K562 (cell line): ENCODE data around the gene KIF17. TPM values are rescaled to one million over a fixed set of nuclear protein-coding genes. Genes with fewer than 3 reads are reported as not detected.
A peak's percentile ranks its signal among the peaks of the same experiment; 100 is the strongest.

Experiments used
- CEBPG ChIP-seq, 3 experiments: fragments of 200-800 bp in 1 of 3; sonication (Bioruptor generic) in 1 of 3; sonication (generic) in 1 of 3; formaldehyde crosslinking in 1 of 3; IDR thresholded peaks in 2 of 3; conservative IDR thresholded peaks in 1 of 3; 2 replicates each; pipeline versions ENCODE4 v1.6.1 to v1.8.0; 2016 to 2022; ENCODE audit warnings: missing compliant biosample characterization in 2 of 3, missing genetic modification characterization in 2 of 3, mild to moderate bottlenecking in 1 of 3, missing genetic modification reagents in 1 of 3
- CREB1 ChIP-seq, 2 experiments: sonication (generic) in 1 of 2; formaldehyde crosslinking in 1 of 2; IDR thresholded peaks; 2 replicates each; pipeline versions ENCODE4 v1.6.1 to v1.8.0; 2012 to 2022; ENCODE audit warnings: inconsistent platforms in 1 of 2, mild to moderate bottlenecking in 1 of 2, missing genetic modification reagents in 1 of 2, moderate library complexity in 1 of 2
- CTBP1 ChIP-seq: fragments of 450-650 bp; IDR thresholded peaks from 2 replicates; pipeline ENCODE4 v1.6.1; 2016; ENCODE audit warnings: borderline replicate concordance
- FOSL1 ChIP-seq: fragments of 200-800 bp; sonication (Bioruptor generic); conservative IDR thresholded peaks from 2 replicates; pipeline ENCODE4 v1.6.1; 2016; ENCODE audit warnings: missing genetic modification characterization, missing compliant biosample characterization
- FOXP4 ChIP-seq: sonication (generic); formaldehyde crosslinking; IDR thresholded peaks from 2 replicates; pipeline ENCODE4 v1.8.0; 2022; ENCODE audit warnings: mild to moderate bottlenecking, missing genetic modification reagents, borderline replicate concordance
- HLTF ChIP-seq: fragments of 450-650 bp; IDR thresholded peaks from 2 replicates; pipeline ENCODE4 v1.6.1; 2016
- NEUROD1 ChIP-seq: fragments of 150-350 bp; IDR thresholded peaks from 2 replicates; pipeline ENCODE4 v1.6.1; 2014; ENCODE audit warnings: borderline replicate concordance, low read length, low read depth; ENCODE audit not compliant: partially characterized antibody
- NFATC3 ChIP-seq: fragments of 450-650 bp; IDR thresholded peaks from 2 replicates; pipeline ENCODE4 v1.6.1; 2017; ENCODE audit warnings: mild to moderate bottlenecking
- NRF1 ChIP-seq, 2 experiments: fragments of 450-650 bp; IDR thresholded peaks in 1 of 2; conservative IDR thresholded peaks in 1 of 2; 2 replicates each; pipeline ENCODE4 v1.6.1; 2014; ENCODE audit warnings: mild to moderate bottlenecking in 2 of 2
- RBM34 ChIP-seq: fragments of 200-400 bp; formaldehyde crosslinking; IDR thresholded peaks from 2 replicates; pipeline ENCODE4 v1.6.1; 2018; ENCODE audit warnings: low read length, borderline replicate concordance; ENCODE audit not compliant: insufficient read depth
- TCF7 ChIP-seq: sonication (generic); IDR thresholded peaks from 2 replicates; pipeline ENCODE4 v1.6.1; 2016; ENCODE audit warnings: antibody characterized with exemption, borderline replicate concordance
- TGIF2 ChIP-seq: sonication (generic); formaldehyde crosslinking; IDR thresholded peaks from 2 replicates; pipeline ENCODE4 v1.8.1; 2022; ENCODE audit warnings: mild to moderate bottlenecking, missing genetic modification reagents, moderate library complexity
- ZBTB9 ChIP-seq: fragments of 450-650 bp; formaldehyde crosslinking; IDR thresholded peaks from 2 replicates; pipeline ENCODE4 v1.4.0; 2020; ENCODE audit warnings: mild to moderate bottlenecking, moderate library complexity
- ZC3H4 ChIP-seq: sonication (generic); formaldehyde crosslinking; IDR thresholded peaks from 2 replicates; pipeline ENCODE4 v1.9.0; 2021; ENCODE audit warnings: missing genetic modification reagents, borderline replicate concordance
- ZNF143 ChIP-seq: sonication (generic); formaldehyde crosslinking; IDR thresholded peaks from 2 replicates; pipeline ENCODE4 v1.9.0; 2022; ENCODE audit warnings: mild to moderate bottlenecking, missing genetic modification reagents
- ZNF212 ChIP-seq: fragments of 450-650 bp; formaldehyde crosslinking; IDR thresholded peaks from 2 replicates; pipeline ENCODE4 v1.4.0; 2020; ENCODE audit warnings: mild to moderate bottlenecking
- ZNF780A ChIP-seq: fragments of 250-450 bp; sonication (Bioruptor Pico); IDR thresholded peaks from 2 replicates; pipeline ENCODE4 v1.5.0; 2021; ENCODE audit warnings: mild to moderate bottlenecking
- polyA plus RNA-seq, 8 experiments: library from polyadenylated mRNA; depleted of rRNA in 4 of 8; stranded (reverse) in 5 of 8; unstranded in 3 of 8; fragments of >200 nt; fragmentation: Nextera tagmentation in 2 of 8; fragmentation: Illumina TruSeq in 1 of 8; extraction: Ambion mirVana in 2 of 8; extraction: Trizol in 1 of 8; gene quantifications; 2 replicates each; pipeline versions ENCODE4 v1.2.1 to v1.2.3, GENCODE V29; 2011 to 2014; ENCODE audit warnings: inconsistent platforms in 1 of 8, missing spikeins in 1 of 8
- total RNA-seq, 7 experiments: library from RNA; depleted of rRNA in 6 of 7; stranded (reverse); fragments of >200 nt in 6 of 7; fragmentation: Illumina TruSeq in 2 of 7; extraction: Trizol in 2 of 7; gene quantifications; 2 replicates each; pipeline versions ENCODE4 v1.2.1 to v1.2.3, GENCODE V29; 2011 to 2021; ENCODE audit warnings: low replicate concordance in 1 of 7
- TF ChIP-seq, protein P1 (sequence below): fragments of 250-450 bp; sonication (Bioruptor Pico); IDR thresholded peaks from 2 replicates; pipeline ENCODE4 v1.8.0; 2022; ENCODE audit warnings: moderate library complexity, mild to moderate bottlenecking, inconsistent platforms
- TF ChIP-seq, protein P2 (sequence below): fragments of 450-650 bp; IDR thresholded peaks from 2 replicates; pipeline ENCODE4 v1.6.1; 2016; ENCODE audit warnings: borderline replicate concordance

Gene KIF17
- total and polyA plus RNA-seq, 9 of the 15 experiments (the other 6 are each of a cell fraction or from before 2014, with no cell fraction given) = 0.04 to 0.47 (median 0.18) TPM; not detected in 5

- peak; percentile 65 for TF ChIP-seq FOXP4
- TF ChIP-seq, protein P1, sequence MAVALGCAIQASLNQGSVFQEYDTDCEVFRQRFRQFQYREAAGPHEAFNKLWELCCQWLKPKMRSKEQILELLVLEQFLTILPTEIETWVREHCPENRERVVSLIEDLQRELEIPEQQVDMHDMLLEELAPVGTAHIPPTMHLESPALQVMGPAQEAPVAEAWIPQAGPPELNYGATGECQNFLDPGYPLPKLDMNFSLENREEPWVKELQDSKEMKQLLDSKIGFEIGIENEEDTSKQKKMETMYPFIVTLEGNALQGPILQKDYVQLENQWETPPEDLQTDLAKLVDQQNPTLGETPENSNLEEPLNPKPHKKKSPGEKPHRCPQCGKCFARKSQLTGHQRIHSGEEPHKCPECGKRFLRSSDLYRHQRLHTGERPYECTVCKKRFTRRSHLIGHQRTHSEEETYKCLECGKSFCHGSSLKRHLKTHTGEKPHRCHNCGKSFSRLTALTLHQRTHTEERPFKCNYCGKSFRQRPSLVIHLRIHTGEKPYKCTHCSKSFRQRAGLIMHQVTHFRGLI (CRISPR knock-in tag) = no peak
- TF ChIP-seq ZC3H4 (CRISPR knock-in tag) = no peak
- TF ChIP-seq CEBPG (CRISPR knock-in tag; IDR thresholded peaks at IDR 0.05) = 0 out of 2 replicates have a peak, but pooled peaks have one; percentile 47
- TF ChIP-seq CEBPG (tag; conservative IDR thresholded peaks at IDR 0.05 in 1 of 2, IDR thresholded peaks at IDR 0.05 in 1 of 2) = no peak
- TF ChIP-seq HLTF = peak; percentile 44; the same call in 1 of the 2 replicates
- TF ChIP-seq NFATC3 = no peak
- TF ChIP-seq, protein P2, sequence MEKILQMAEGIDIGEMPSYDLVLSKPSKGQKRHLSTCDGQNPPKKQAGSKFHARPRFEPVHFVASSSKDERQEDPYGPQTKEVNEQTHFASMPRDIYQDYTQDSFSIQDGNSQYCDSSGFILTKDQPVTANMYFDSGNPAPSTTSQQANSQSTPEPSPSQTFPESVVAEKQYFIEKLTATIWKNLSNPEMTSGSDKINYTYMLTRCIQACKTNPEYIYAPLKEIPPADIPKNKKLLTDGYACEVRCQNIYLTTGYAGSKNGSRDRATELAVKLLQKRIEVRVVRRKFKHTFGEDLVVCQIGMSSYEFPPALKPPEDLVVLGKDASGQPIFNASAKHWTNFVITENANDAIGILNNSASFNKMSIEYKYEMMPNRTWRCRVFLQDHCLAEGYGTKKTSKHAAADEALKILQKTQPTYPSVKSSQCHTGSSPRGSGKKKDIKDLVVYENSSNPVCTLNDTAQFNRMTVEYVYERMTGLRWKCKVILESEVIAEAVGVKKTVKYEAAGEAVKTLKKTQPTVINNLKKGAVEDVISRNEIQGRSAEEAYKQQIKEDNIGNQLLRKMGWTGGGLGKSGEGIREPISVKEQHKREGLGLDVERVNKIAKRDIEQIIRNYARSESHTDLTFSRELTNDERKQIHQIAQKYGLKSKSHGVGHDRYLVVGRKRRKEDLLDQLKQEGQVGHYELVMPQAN = peak; percentile 84; the same call in 1 of the 2 replicates
- peak; percentile 80; the same call in 1 of the 2 replicates for TF ChIP-seq CTBP1
- TF ChIP-seq ZNF143 (CRISPR knock-in tag) = no peak
- no peak for TF ChIP-seq RBM34
- TF ChIP-seq ZNF212 (CRISPR knock-in tag) = 0 out of 2 replicates have a peak, but pooled peaks have one; percentile 54
- TF ChIP-seq ZBTB9 (CRISPR knock-in tag) = peak; percentile 17; the same call in 1 of the 2 replicates
- peak; percentile 67 for TF ChIP-seq CREB1 (IDR thresholded peaks at IDR 0.05)
- no peak for TF ChIP-seq CREB1 (CRISPR knock-in tag; IDR thresholded peaks at IDR 0.05)
- peak; percentile 93 for TF ChIP-seq NEUROD1
- 0 out of 2 replicates have a peak, but pooled peaks have one; percentile 2 for TF ChIP-seq FOSL1 (tag)
- no peak for TF ChIP-seq TCF7
- TF ChIP-seq NRF1 (conservative IDR thresholded peaks at IDR 0.05 in 1 of 2, IDR thresholded peaks at IDR 0.05 in 1 of 2) = peak; percentile 69 to 71
- TF ChIP-seq TGIF2 = no peak
- TF ChIP-seq ZNF780A = no peak
Observed at GRCh38 chr1:20661207-20662109, 56.3 kb downstream of the KIF17 start, which contains the start of gene DDOST (continued).
